ENCODE data around the gene WASL.

GRCh38 chr7:123734498-123734897 lies 14.3 kb downstream of the WASL start:
- TF ChIP-seq CTCF (IDR thresholded peaks at IDR 0.05; ENCODE audit: poor library complexity, severe bottlenecking) (no peak), REST (IDR thresholded peaks at IDR 0.05; ENCODE audit: borderline replicate concordance) (no peak), SMC3 (conservative IDR thresholded peaks at IDR 0.05; ENCODE audit: poor library complexity) (no peak), POLR2AphosphoS5 (IDR thresholded peaks at IDR 0.05) (no peak)

Data from neural cell (in vitro differentiated cells).